Posterior vena cava (tissue), 2 donors: ENCODE results near the gene FHOD3. TPM values are rescaled to one million over a fixed set of nuclear protein-coding genes. Genes with fewer than 3 reads are reported as not detected.

ENCODE experiments used
- DNase-seq: peaks from one replicate; pipeline ENCODE4 v3.0.0-alpha.2; 2020; ENCODE audit warnings: low spot score
- intact Hi-C, 2 donors: fragments of 100-400 bp; cut with DNase I; formaldehyde crosslinking; loops; one replicate each; pipeline versions ENCODE4 v1.14.1 to v1.14.2; 2022 to 2023
- total RNA-seq, 2 donors: library from RNA; stranded (reverse); fragmentation: NEBNext Ultra II Directional; extraction: Animal tissue kit (Norgen Biotek cat#: 25700); gene quantifications; one replicate each; pipeline ENCODE4 v1.2.1, GENCODE V29; 2021
- donor health status: DM: yes; HTN: yes; CAD: no.
- donor health status: DM: yes; HTN: yes; CAD: no.

The FHOD3 gene
- total RNA-seq, 2 donors from 2014 or later: 26.0 to 29.8 TPM

GRCh38 chr18:36516258-36516657 is 218.7 kb downstream of the FHOD3 start:
- no peak for DNase-seq
- intact Hi-C loops: no loop called here

GRCh38 chr18:36516726-36517125 is 219.2 kb downstream of the FHOD3 start:
- DNase-seq: no peak
- intact Hi-C loops: no loop called here

GRCh38 chr18:36518839-36519238 is 221.3 kb downstream of the FHOD3 start:
- intact Hi-C loops: no loop called here
- no peak for DNase-seq

GRCh38 chr18:36519358-36519757 is 221.8 kb downstream of the FHOD3 start:
- no peak for DNase-seq
- intact Hi-C loops: no loop called here

- intact Hi-C loops: no loop called here
- DNase-seq: no peak
Measured at GRCh38 chr18:36522509-36522908, 225.0 kb downstream of the FHOD3 start.

- DNase-seq: no peak
- intact Hi-C loops: loop anchor here in 1 of 2 donors (1.0 kb wide), 1 partner anchor 40 kb away; no protein-coding TSS in a partner anchor
Measured at GRCh38 chr18:36525913-36526312, 228.4 kb downstream of the FHOD3 start.

GRCh38 chr18:36526611-36527010 is 229.1 kb downstream of the FHOD3 start:
- intact Hi-C loops: no loop called here
- no peak for DNase-seq

GRCh38 chr18:36527051-36527450 is 229.5 kb downstream of the FHOD3 start:
- DNase-seq: no peak
- intact Hi-C loops: no loop called here

- intact Hi-C loops: no loop called here
Measured at GRCh38 chr18:36527740-36528455, 230.4 kb downstream of the FHOD3 start.

GRCh38 chr18:36529747-36530146 is 232.2 kb downstream of the FHOD3 start:
- no peak for DNase-seq
- intact Hi-C loops: no loop called here

More at GRCh38 chr18:36527740-36528455, 230.4 kb downstream of the FHOD3 start:
- no peak for DNase-seq

- DNase-seq: no peak
- intact Hi-C loops: no loop called here
Measured at GRCh38 chr18:36530676-36531405, 233.3 kb downstream of the FHOD3 start.

- DNase-seq: no peak
- intact Hi-C loops: no loop called here
Measured at GRCh38 chr18:36531636-36532035, 234.1 kb downstream of the FHOD3 start.

- DNase-seq: no peak
- intact Hi-C loops: no loop called here
Measured at GRCh38 chr18:36532394-36532793, 234.9 kb downstream of the FHOD3 start.

- no peak for DNase-seq
- intact Hi-C loops: no loop called here
Measured at GRCh38 chr18:36532815-36533214, 235.3 kb downstream of the FHOD3 start.

- DNase-seq: no peak
- intact Hi-C loops: no loop called here
Measured at GRCh38 chr18:36533446-36534153, 236.1 kb downstream of the FHOD3 start.

- intact Hi-C loops: no loop called here
- no peak for DNase-seq
Measured at GRCh38 chr18:36534154-36534688, 236.7 kb downstream of the FHOD3 start.

- no peak for DNase-seq
- intact Hi-C loops: no loop called here
Measured at GRCh38 chr18:36535202-36535935, 237.9 kb downstream of the FHOD3 start.

GRCh38 chr18:36536426-36536825 is 238.9 kb downstream of the FHOD3 start:
- intact Hi-C loops: no loop called here
- DNase-seq: no peak

- intact Hi-C loops: no loop called here
- no peak for DNase-seq
Measured at GRCh38 chr18:36537289-36537688, 239.8 kb downstream of the FHOD3 start.
